ENCODE results near the gene SNTG2.

DNA sequence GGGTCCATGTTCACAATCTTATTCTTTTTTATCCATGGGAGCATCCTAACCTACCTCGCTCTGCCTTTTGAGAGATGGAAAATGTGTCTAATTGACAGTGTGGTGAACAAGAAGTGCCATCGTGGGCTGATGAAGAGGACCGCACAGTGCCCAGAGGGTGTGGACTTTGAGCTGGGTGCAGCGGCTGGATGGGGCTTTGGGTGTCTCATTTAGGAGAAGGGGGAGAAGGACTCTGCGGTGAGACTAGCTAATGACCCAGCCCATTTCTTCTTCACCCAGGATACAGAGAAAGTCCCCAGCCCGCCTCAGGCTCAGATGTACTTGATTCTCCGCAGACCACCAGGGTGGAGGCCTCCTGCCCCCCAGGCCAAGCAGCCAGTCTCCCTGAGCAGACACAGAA, 33.7 kb upstream of the SNTG2 start:
- TF ChIP-seq, protein P1, sequence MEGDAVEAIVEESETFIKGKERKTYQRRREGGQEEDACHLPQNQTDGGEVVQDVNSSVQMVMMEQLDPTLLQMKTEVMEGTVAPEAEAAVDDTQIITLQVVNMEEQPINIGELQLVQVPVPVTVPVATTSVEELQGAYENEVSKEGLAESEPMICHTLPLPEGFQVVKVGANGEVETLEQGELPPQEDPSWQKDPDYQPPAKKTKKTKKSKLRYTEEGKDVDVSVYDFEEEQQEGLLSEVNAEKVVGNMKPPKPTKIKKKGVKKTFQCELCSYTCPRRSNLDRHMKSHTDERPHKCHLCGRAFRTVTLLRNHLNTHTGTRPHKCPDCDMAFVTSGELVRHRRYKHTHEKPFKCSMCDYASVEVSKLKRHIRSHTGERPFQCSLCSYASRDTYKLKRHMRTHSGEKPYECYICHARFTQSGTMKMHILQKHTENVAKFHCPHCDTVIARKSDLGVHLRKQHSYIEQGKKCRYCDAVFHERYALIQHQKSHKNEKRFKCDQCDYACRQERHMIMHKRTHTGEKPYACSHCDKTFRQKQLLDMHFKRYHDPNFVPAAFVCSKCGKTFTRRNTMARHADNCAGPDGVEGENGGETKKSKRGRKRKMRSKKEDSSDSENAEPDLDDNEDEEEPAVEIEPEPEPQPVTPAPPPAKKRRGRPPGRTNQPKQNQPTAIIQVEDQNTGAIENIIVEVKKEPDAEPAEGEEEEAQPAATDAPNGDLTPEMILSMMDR (IDR thresholded peaks at IDR 0.05; ENCODE audit: low read depth, low read length, missing input control): no peak
- TF ChIP-seq ATF3 (IDR thresholded peaks at IDR 0.05): no peak
